Measurements from ENCODE around the gene LRRTM1.

Gene LRRTM1

GRCh38 chr2:80303909-80304837 is at the start of gene LRRTM1:
Gene LRRTM1 (minus strand): TSS chr2:80304752. CDS start chr2:80303819, 933 bp downstream.
- no peak for DNase-seq (ENCODE audit: low read depth)

- no peak for DNase-seq (ENCODE audit: low read depth)
Observed at GRCh38 chr2:80351231-80351630, 46.7 kb upstream of the LRRTM1 start.

- no peak for DNase-seq (ENCODE audit: low read depth)
Observed at GRCh38 chr2:80348953-80349352, 44.4 kb upstream of the LRRTM1 start.

GRCh38 chr2:80348078-80348477 is 43.5 kb upstream of the LRRTM1 start:
- DNase-seq (ENCODE audit: low read depth), result no peak

- DNase-seq (ENCODE audit: low read depth), result no peak
Observed at GRCh38 chr2:80340022-80340421, 35.5 kb upstream of the LRRTM1 start.

GRCh38 chr2:80338794-80339193 is 34.2 kb upstream of the LRRTM1 start:
- no peak for DNase-seq (ENCODE audit: low read depth)

GRCh38 chr2:80335411-80335810 is 30.9 kb upstream of the LRRTM1 start:
- no peak for DNase-seq (ENCODE audit: low read depth)

GRCh38 chr2:80333886-80334285 is 29.3 kb upstream of the LRRTM1 start:
- DNase-seq (ENCODE audit: low read depth), result no peak

GRCh38 chr2:80330527-80331450 is 26.2 kb upstream of the LRRTM1 start:
- DNase-seq (ENCODE audit: low read depth), result no peak

GRCh38 chr2:80329491-80329890 is 24.9 kb upstream of the LRRTM1 start:
- DNase-seq (ENCODE audit: low read depth), result no peak

- no peak for DNase-seq (ENCODE audit: low read depth)
Observed at GRCh38 chr2:80328159-80328571, 23.6 kb upstream of the LRRTM1 start.

- no peak for DNase-seq (ENCODE audit: low read depth)
Observed at GRCh38 chr2:80326861-80327260, 22.3 kb upstream of the LRRTM1 start.

GRCh38 chr2:80326214-80326613 is 21.7 kb upstream of the LRRTM1 start:
- no peak for DNase-seq (ENCODE audit: low read depth)

GRCh38 chr2:80324525-80324924 is 20.0 kb upstream of the LRRTM1 start:
- no peak for DNase-seq (ENCODE audit: low read depth)

- DNase-seq (ENCODE audit: low read depth), result no peak
Observed at GRCh38 chr2:80323610-80324009, 19.1 kb upstream of the LRRTM1 start.

- DNase-seq (ENCODE audit: low read depth), result no peak
Observed at GRCh38 chr2:80322958-80323357, 18.4 kb upstream of the LRRTM1 start.

- DNase-seq (ENCODE audit: low read depth), result no peak
Observed at GRCh38 chr2:80322311-80322920, 17.9 kb upstream of the LRRTM1 start.

- no peak for DNase-seq (ENCODE audit: low read depth)
Observed at GRCh38 chr2:80312282-80312839, 7.8 kb upstream of the LRRTM1 start.

GRCh38 chr2:80311304-80311703 is 6.8 kb upstream of the LRRTM1 start:
- no peak for DNase-seq (ENCODE audit: low read depth)

- no peak for DNase-seq (ENCODE audit: low read depth)
Observed at GRCh38 chr2:80303006-80303908, 1.3 kb downstream of the LRRTM1 start.
